WTC11 (cell line): ENCODE data around the gene SYNGAP1. TPM values are rescaled to one million over a fixed set of nuclear protein-coding genes. Genes with fewer than 3 reads are reported as not detected.
A peak's percentile ranks its signal among the peaks of the same experiment; 100 is the strongest.

Source experiments
- ATAC-seq: fragments of 200-7000 bp; cut with Tn5 transposase; 2 replicates; pipeline ENCODE4 v1.10.0; 2021; ENCODE audit warnings: mild to moderate bottlenecking, moderate library complexity
- CTCF ChIA-PET: fragments of 300-600 bp; sonication (Branson Sonifier 250); formaldehyde crosslinking; loops from one replicate; lab custom pipeline; 2021; ENCODE audit warnings: antibody characterized with exemption; lab: Charles Lee
- POLR2A ChIA-PET: fragments of 350-600 bp; sonication (Branson Sonifier 250); formaldehyde crosslinking; loops from one replicate; lab custom pipeline; 2021; ENCODE audit warnings: antibody characterized with exemption; lab: Charles Lee
- DNase-seq: peaks from one replicate; pipeline ENCODE4 v3.0.0; 2021; ENCODE audit warnings: low spot score
- H3K27ac Mint-ChIP-seq: 2 replicates; pipeline ENCODE4 v1.8.0; 2021; ENCODE audit warnings: mixed read lengths
- H3K27me3 Mint-ChIP-seq: 2 replicates; pipeline ENCODE4 v1.8.0; 2021; ENCODE audit warnings: low read depth, mild to moderate bottlenecking, moderate library complexity, mixed read lengths
- H3K36me3 Mint-ChIP-seq: 2 replicates; pipeline ENCODE4 v1.8.0; 2021; ENCODE audit warnings: mixed read lengths
- H3K4me1 Mint-ChIP-seq: 2 replicates; pipeline ENCODE4 v1.8.0; 2022; ENCODE audit warnings: mixed read lengths
- H3K4me3 Mint-ChIP-seq: 2 replicates; pipeline ENCODE4 v1.8.0; 2021; ENCODE audit warnings: mild to moderate bottlenecking, moderate library complexity, mixed read lengths
- H3K9me3 Mint-ChIP-seq: 2 replicates; pipeline ENCODE4 v1.8.0; 2021; ENCODE audit warnings: mixed read lengths
- ATF1 ChIP-seq: sonication (generic); formaldehyde crosslinking; IDR thresholded peaks from 2 replicates; pipeline ENCODE4 v1.8.1; 2023; ENCODE audit warnings: mild to moderate bottlenecking, moderate library complexity, missing genetic modification reagents
- CREM ChIP-seq: sonication (generic); formaldehyde crosslinking; IDR thresholded peaks from 2 replicates; pipeline ENCODE4 v1.8.1; 2022; ENCODE audit warnings: mild to moderate bottlenecking, missing genetic modification reagents, moderate library complexity
- CTCF ChIP-seq: fragments of 200-600 bp; IDR thresholded peaks from 2 replicates; pipeline ENCODE4 v1.8.0; 2022; ENCODE audit warnings: antibody characterized with exemption
- FOXK1 ChIP-seq: sonication (generic); formaldehyde crosslinking; IDR thresholded peaks from 2 replicates; pipeline ENCODE4 v1.8.0; 2022; ENCODE audit warnings: mild to moderate bottlenecking, moderate library complexity, missing genetic modification reagents
- GABPB1 ChIP-seq: sonication (generic); formaldehyde crosslinking; IDR thresholded peaks from 2 replicates; pipeline ENCODE4 v1.8.1; 2023; ENCODE audit warnings: mild to moderate bottlenecking, missing genetic modification reagents
- HMGXB4 ChIP-seq: sonication (generic); formaldehyde crosslinking; IDR thresholded peaks from 2 replicates; pipeline ENCODE4 v1.8.1; 2023; ENCODE audit warnings: mild to moderate bottlenecking, moderate library complexity, missing genetic modification reagents
- MAX ChIP-seq: sonication (generic); formaldehyde crosslinking; IDR thresholded peaks from 2 replicates; pipeline ENCODE4 v1.8.0; 2022; ENCODE audit warnings: mild to moderate bottlenecking, missing genetic modification reagents
- MYBL2 ChIP-seq: sonication (generic); formaldehyde crosslinking; IDR thresholded peaks from 2 replicates; pipeline ENCODE4 v1.8.1; 2023; ENCODE audit warnings: mild to moderate bottlenecking, moderate library complexity, missing genetic modification reagents
- NFE2L1 ChIP-seq: sonication (generic); formaldehyde crosslinking; IDR thresholded peaks from 2 replicates; pipeline ENCODE4 v1.8.1; 2023; ENCODE audit warnings: missing genetic modification reagents
- NFYB ChIP-seq: sonication (generic); formaldehyde crosslinking; conservative IDR thresholded peaks from 2 replicates; pipeline ENCODE4 v1.8.0; 2022; ENCODE audit warnings: low read depth, missing genetic modification reagents
- NR2C2 ChIP-seq: sonication (generic); formaldehyde crosslinking; IDR thresholded peaks from 2 replicates; pipeline ENCODE4 v1.8.0; 2022; ENCODE audit warnings: mild to moderate bottlenecking, missing genetic modification reagents
- NR3C1 ChIP-seq: sonication (generic); formaldehyde crosslinking; conservative IDR thresholded peaks from 2 replicates; pipeline ENCODE4 v1.8.1; 2023; ENCODE audit warnings: low read depth, mild to moderate bottlenecking, missing genetic modification reagents
- OVOL2 ChIP-seq: fragments of 250-450 bp; sonication (Bioruptor Pico); IDR thresholded peaks from 2 replicates; pipeline ENCODE4 v1.9.0; 2021; ENCODE audit warnings: mild to moderate bottlenecking, borderline replicate concordance
- SP1 ChIP-seq: sonication (generic); formaldehyde crosslinking; conservative IDR thresholded peaks from 2 replicates; pipeline ENCODE4 v1.8.1; 2022; ENCODE audit warnings: missing genetic modification reagents
- STAT6 ChIP-seq: sonication (generic); formaldehyde crosslinking; conservative IDR thresholded peaks from 2 replicates; pipeline ENCODE4 v1.8.1; 2023; ENCODE audit warnings: mild to moderate bottlenecking, low read depth, missing genetic modification reagents, moderate library complexity
- TEAD1 ChIP-seq: sonication (generic); formaldehyde crosslinking; IDR thresholded peaks from 2 replicates; pipeline ENCODE4 v1.8.0; 2022; ENCODE audit warnings: mild to moderate bottlenecking, missing genetic modification reagents
- TEAD4 ChIP-seq: sonication (generic); formaldehyde crosslinking; IDR thresholded peaks from 2 replicates; pipeline ENCODE4 v1.8.0; 2022; ENCODE audit warnings: mild to moderate bottlenecking, missing genetic modification reagents
- USF2 ChIP-seq: sonication (generic); formaldehyde crosslinking; IDR thresholded peaks from 2 replicates; pipeline ENCODE4 v1.8.1; 2023; ENCODE audit warnings: mild to moderate bottlenecking, missing genetic modification reagents, moderate library complexity
- ZNF121 ChIP-seq: sonication (generic); formaldehyde crosslinking; IDR thresholded peaks from 2 replicates; pipeline ENCODE4 v1.8.0; 2023; ENCODE audit warnings: missing genetic modification reagents
- ZNF219 ChIP-seq: sonication (generic); formaldehyde crosslinking; IDR thresholded peaks from 2 replicates; pipeline ENCODE4 v1.8.0; 2023; ENCODE audit warnings: missing genetic modification reagents, mild to moderate bottlenecking, borderline replicate concordance
- ZNF232 ChIP-seq: sonication (generic); formaldehyde crosslinking; IDR thresholded peaks from 2 replicates; pipeline ENCODE4 v1.8.0; 2022; ENCODE audit warnings: mild to moderate bottlenecking, missing genetic modification reagents
- ZNF396 ChIP-seq: fragments of 250-450 bp; sonication (Bioruptor Pico); IDR thresholded peaks from 2 replicates; pipeline ENCODE4 v1.8.0; 2021; ENCODE audit warnings: mild to moderate bottlenecking, moderate library complexity, borderline replicate concordance
- ZNF425 ChIP-seq: fragments of 250-450 bp; sonication (Bioruptor Pico); conservative IDR thresholded peaks from 2 replicates; pipeline ENCODE4 v1.9.0; 2021; ENCODE audit warnings: mild to moderate bottlenecking
- total RNA-seq: library from RNA; stranded (reverse); gene quantifications from 3 replicates; pipeline ENCODE4 v1.2.3, GENCODE V29; 2021
- TF ChIP-seq, protein P1 (sequence below): sonication (generic); formaldehyde crosslinking; IDR thresholded peaks from 2 replicates; pipeline ENCODE4 v1.8.1; 2023; ENCODE audit warnings: mild to moderate bottlenecking, missing genetic modification reagents, moderate library complexity
- TF ChIP-seq, protein P2 (sequence below): sonication (generic); formaldehyde crosslinking; IDR thresholded peaks from 2 replicates; pipeline ENCODE4 v1.8.0; 2022; ENCODE audit warnings: mild to moderate bottlenecking, missing genetic modification reagents

Gene SYNGAP1
- total RNA-seq, 1 experiment from 2014 or later: 139 TPM

DNA sequence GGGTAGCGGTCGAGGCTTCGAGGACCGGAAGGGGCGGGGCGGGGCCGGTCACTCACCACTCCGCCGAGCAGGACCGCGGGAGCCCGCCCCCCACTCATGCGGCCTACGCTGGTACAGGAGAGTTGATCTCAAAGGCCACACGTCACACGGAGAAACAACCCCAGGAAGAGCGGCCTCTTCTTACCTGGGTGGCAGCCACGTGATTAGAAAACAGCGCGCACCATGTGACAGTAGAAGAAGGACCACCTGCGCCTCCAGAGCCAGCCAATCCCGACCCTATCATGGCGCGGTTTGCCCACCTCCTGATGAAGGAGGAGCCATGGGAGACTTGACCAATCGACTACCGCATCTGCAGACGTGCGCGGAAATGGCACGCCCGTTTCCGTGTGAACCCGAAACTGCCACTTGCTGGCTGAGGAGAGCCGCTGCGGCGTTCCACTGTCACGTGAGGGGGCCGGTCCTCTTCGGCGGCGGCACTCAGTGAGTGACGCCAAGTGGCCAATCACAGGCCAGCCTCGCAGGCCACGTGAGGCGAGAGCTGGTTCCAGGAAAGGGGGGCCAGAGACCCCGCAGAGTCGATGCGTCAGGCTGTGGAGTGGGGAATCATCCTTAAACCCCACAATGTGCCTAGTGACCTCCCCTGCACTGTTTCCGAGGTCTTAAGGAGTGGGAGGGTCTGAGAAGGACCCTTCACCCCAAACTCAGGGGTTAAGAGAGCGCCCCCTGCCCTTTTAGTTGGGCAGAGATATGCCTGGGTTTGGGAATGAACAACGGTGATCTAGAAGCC is 1.8 kb upstream of the SYNGAP1 start, which contains the start of gene CUTA:
CUTA (minus strand) TSS at position 205 of the 787 bp plus-strand sequence; CDS start at position 98, 107 bp downstream.
- no peaks in the 10 kb centered on the region; the same call in 1 of the 2 replicates for H3K27me3 Mint-ChIP-seq
- peak; percentile 98 for DNase-seq
- no peaks in the 10 kb centered on the region for H3K9me3 Mint-ChIP-seq
- POLR2A ChIA-PET: interaction anchor here (0.9 to 1.7 kb wide), 5 partner anchors 8 to 446 kb away, joined by 3 to 8 read pairs (median 5); partner anchors contain the start of genes ZBTB22 and ZBTB9
- peak within 1 kb of the TSS; percentile 96 for H3K4me3 Mint-ChIP-seq
- CTCF ChIA-PET: interaction anchor here (0.6 to 2.6 kb wide), 17 partner anchors 8 to 141 kb away, joined by 3 to 30 read pairs (median 5); partner anchors contain the start of genes B3GALT4, PFDN6, PHF1 and RGL2
- peaks cover 63% of the 10 kb centered on the region for H3K4me1 Mint-ChIP-seq
- peak; percentile 91 for ATAC-seq
- H3K36me3 Mint-ChIP-seq: peaks cover 28% of the 10 kb centered on the region
- peak within 1 kb of the TSS; percentile 100 for H3K27ac Mint-ChIP-seq
- TF ChIP-seq STAT6 (no peak), ATF1 (no peak), NR2C2 (CRISPR knock-in tag) (no peak), ZNF232 (CRISPR knock-in tag) (0 out of 2 replicates have a peak, but pooled peaks have one; percentile 34), SP1 (CRISPR knock-in tag) (peak; percentile 83; the same call in 1 of the 2 replicates), ZNF425 (CRISPR knock-in tag) (no peak), NFYB (CRISPR knock-in tag) (peak; percentile 73), TEAD1 (CRISPR knock-in tag) (peak; percentile 17; the same call in 1 of the 2 replicates), MYBL2 (CRISPR knock-in tag) (0 out of 2 replicates have a peak, but pooled peaks have one; percentile 5), HMGXB4 (CRISPR knock-in tag) (no peak), CTCF (peak; percentile 45), NFE2L1 (CRISPR knock-in tag) (0 out of 2 replicates have a peak, but pooled peaks have one; percentile 15), TEAD4 (CRISPR knock-in tag) (no peak), ZNF219 (CRISPR knock-in tag) (no peak), ZNF121 (CRISPR knock-in tag) (no peak), GABPB1 (CRISPR knock-in tag) (peak; percentile 76), CREM (CRISPR knock-in tag) (0 out of 2 replicates have a peak, but pooled peaks have one; percentile 62), MAX (peak; percentile 94), ZNF396 (CRISPR knock-in tag) (no peak), OVOL2 (CRISPR knock-in tag) (no peak), NR3C1 (no peak), FOXK1 (CRISPR knock-in tag) (peak; percentile 94), USF2 (CRISPR knock-in tag) (peak; percentile 99)
- TF ChIP-seq, protein P1, sequence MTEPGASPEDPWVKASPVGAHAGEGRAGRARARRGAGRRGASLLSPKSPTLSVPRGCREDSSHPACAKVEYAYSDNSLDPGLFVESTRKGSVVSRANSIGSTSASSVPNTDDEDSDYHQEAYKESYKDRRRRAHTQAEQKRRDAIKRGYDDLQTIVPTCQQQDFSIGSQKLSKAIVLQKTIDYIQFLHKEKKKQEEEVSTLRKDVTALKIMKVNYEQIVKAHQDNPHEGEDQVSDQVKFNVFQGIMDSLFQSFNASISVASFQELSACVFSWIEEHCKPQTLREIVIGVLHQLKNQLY (CRISPR knock-in tag): no peak
- TF ChIP-seq, protein P2, sequence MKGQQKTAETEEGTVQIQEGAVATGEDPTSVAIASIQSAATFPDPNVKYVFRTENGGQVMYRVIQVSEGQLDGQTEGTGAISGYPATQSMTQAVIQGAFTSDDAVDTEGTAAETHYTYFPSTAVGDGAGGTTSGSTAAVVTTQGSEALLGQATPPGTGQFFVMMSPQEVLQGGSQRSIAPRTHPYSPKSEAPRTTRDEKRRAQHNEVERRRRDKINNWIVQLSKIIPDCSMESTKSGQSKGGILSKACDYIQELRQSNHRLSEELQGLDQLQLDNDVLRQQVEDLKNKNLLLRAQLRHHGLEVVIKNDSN (CRISPR knock-in tag): peak; percentile 100
